DOHH2 (cell line): ENCODE data around the gene ARX.

Experiments
- H3F3A ChIP-seq: fragments of 200-600 bp; sonication (generic), shearing (Covaris generic); 2 replicates; pipeline ENCODE4 v1.6.0; 2016; ENCODE audit warnings: antibody characterized with exemption, mild to moderate bottlenecking; ENCODE audit not compliant: control insufficient read depth, insufficient read depth
- H3K27ac ChIP-seq: fragments of 200-600 bp; sonication (generic); 2 replicates; pipeline ENCODE4 v1.5.1; 2014; ENCODE audit warnings: low read depth, mild to moderate bottlenecking, low read length, moderate library complexity
- H3K27me3 ChIP-seq: fragments of 200-600 bp; sonication (generic); 2 replicates; pipeline ENCODE4 v1.6.1; 2014; ENCODE audit warnings: mild to moderate bottlenecking, low read length, mixed read lengths; ENCODE audit not compliant: control insufficient read depth
- H3K36me3 ChIP-seq: fragments of 200-600 bp; sonication (generic); 2 replicates; pipeline ENCODE4 v1.6.1; 2014; ENCODE audit warnings: mild to moderate bottlenecking, low read length, moderate library complexity, mixed read lengths; ENCODE audit not compliant: control insufficient read depth
- H3K4me1 ChIP-seq: fragments of 200-600 bp; sonication (generic); 2 replicates; pipeline ENCODE4 v1.6.1; 2014; ENCODE audit warnings: mild to moderate bottlenecking, low read length, mixed read lengths; ENCODE audit not compliant: control insufficient read depth
- H3K4me2 ChIP-seq: fragments of 200-600 bp; sonication (generic); 2 replicates; pipeline ENCODE4 v1.6.0; 2014; ENCODE audit warnings: mild to moderate bottlenecking, low read length, moderate library complexity
- H3K4me3 ChIP-seq: fragments of 200-600 bp; sonication (generic); 2 replicates; pipeline ENCODE4 v1.5.1; 2014; ENCODE audit warnings: mild to moderate bottlenecking, low read length, mixed read lengths
- H3K79me2 ChIP-seq: fragments of 200-600 bp; sonication (generic); 2 replicates; pipeline ENCODE4 v1.6.1; 2014; ENCODE audit warnings: mild to moderate bottlenecking, low read length, mixed read lengths; ENCODE audit not compliant: control insufficient read depth
- H3K9me2 ChIP-seq: fragments of 200-600 bp; sonication (generic); replicated peaks from 2 replicates; pipeline ENCODE4 v1.6.1; 2014; ENCODE audit warnings: mild to moderate bottlenecking, low read length, mixed read lengths; ENCODE audit not compliant: control insufficient read depth
- H3K9me3 ChIP-seq: fragments of 200-600 bp; sonication (generic); 2 replicates; pipeline ENCODE4 v1.6.1; 2014; ENCODE audit warnings: antibody characterized with exemption, low read length, mixed read lengths; ENCODE audit not compliant: control insufficient read depth, insufficient read depth
- H4K20me1 ChIP-seq: fragments of 200-600 bp; sonication (generic); 2 replicates; pipeline ENCODE4 v1.6.0; 2014; ENCODE audit warnings: low read depth, mild to moderate bottlenecking, antibody characterized with exemption, low read length, moderate library complexity; ENCODE audit not compliant: control insufficient read depth, insufficient read depth
- CTCF ChIP-seq: fragments of 200-600 bp; sonication (generic); IDR thresholded peaks from one replicate; pipeline ENCODE4 v1.5.1; 2014; ENCODE audit warnings: antibody characterized with exemption, mild to moderate bottlenecking, low read depth, low read length; ENCODE audit not compliant: poor library complexity, severe bottlenecking
- EZH2phosphoT487 ChIP-seq: fragments of 200-600 bp; sonication (generic); IDR thresholded peaks from 2 replicates; pipeline ENCODE4 v1.6.1; 2017; ENCODE audit warnings: borderline replicate concordance, mild to moderate bottlenecking, antibody characterized with exemption, low read length, moderate library complexity, mixed read lengths

The ARX gene

DNA sequence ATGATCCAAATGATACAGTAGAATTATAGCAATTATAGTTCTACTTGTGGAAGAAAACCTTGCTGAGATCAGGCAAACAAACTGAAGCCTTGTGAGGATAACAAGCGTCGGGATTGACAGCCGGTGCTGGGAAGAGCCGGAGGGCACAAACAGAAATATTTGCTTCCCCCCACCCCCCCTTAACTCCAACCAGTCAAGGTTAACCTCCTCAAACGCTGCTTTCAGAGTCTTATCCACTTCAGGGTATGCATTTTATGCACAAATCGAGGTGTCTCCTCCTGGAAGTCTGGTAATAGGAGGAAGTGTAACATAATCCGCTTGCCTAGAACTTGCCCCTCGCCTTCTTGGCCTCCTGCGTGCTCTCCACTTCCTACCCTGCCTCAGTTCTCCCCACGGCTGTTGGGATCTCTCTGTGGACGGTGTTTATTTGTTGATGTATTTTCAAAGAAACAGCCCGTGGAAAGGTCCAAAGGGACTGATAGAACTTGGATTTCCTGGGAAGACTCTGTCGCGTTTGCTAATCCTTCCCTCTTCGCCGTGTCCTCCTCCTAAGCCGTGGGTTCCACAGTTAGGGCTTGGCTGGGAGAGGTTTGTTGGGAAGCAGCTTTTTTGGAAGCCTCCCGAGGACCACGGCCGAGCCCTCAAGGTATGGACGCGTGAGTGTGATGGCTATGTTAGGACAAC is 4.1 kb upstream of the ARX start:
- no peaks in the 10 kb centered on the region for H4K20me1 ChIP-seq
- H3K4me3 ChIP-seq = no peak overlapping the region
- H3K27me3 ChIP-seq = peaks cover 32% of the 10 kb centered on the region
- no peak for TF ChIP-seq EZH2phosphoT487
- TF ChIP-seq CTCF = no peak
- H3F3A ChIP-seq = no peaks in the 10 kb centered on the region
- H3K4me2 ChIP-seq = no peak overlapping the region
- H3K36me3 ChIP-seq = no peaks in the 10 kb centered on the region
- no peaks in the 10 kb centered on the region for H3K9me3 ChIP-seq
- H3K79me2 ChIP-seq = no peaks in the 10 kb centered on the region
- H3K4me1 ChIP-seq = no peaks in the 10 kb centered on the region
- H3K27ac ChIP-seq = no peak overlapping the region
- no peaks in the 10 kb centered on the region for H3K9me2 ChIP-seq

DNA sequence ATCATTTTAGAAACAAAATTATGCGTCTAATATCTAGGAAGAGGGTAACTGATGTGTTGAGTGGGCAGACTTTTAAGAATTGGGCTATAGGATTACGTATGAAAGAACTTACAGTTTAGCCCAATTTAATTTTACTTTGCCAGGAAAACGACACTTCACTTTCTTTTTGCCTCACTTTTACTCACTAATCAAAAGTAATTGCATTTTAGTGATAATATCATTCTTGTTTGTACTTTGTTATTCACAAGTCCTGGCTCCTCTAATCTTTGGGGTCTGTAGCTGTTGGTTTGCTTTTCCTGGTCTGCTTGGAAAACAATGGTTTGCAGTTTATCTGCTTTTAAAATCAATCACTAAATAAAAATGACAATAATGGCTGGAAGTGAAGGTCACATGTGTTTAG is 2.9 kb upstream of the ARX start:
- Histone ChIP-seq H3K27ac (no peak overlapping the region), H3K36me3 (no peaks in the 10 kb centered on the region), H3K27me3 (peaks cover 34% of the 10 kb centered on the region), H3K79me2 (no peaks in the 10 kb centered on the region), H3F3A (no peaks in the 10 kb centered on the region), H3K4me3 (no peak overlapping the region), H4K20me1 (no peaks in the 10 kb centered on the region), H3K9me3 (no peaks in the 10 kb centered on the region), H3K9me2 (no peaks in the 10 kb centered on the region), H3K4me2 (no peak overlapping the region), H3K4me1 (no peaks in the 10 kb centered on the region)
- no peak for TF ChIP-seq EZH2phosphoT487
- TF ChIP-seq CTCF = no peak

- Histone ChIP-seq H3K79me2 (no peaks in the 10 kb centered on the region), H4K20me1 (no peaks in the 10 kb centered on the region), H3K4me1 (no peaks in the 10 kb centered on the region), H3K27me3 (peaks cover 36% of the 10 kb centered on the region), H3K4me2 (no peak overlapping the region), H3K9me2 (no peaks in the 10 kb centered on the region), H3K4me3 (no peak overlapping the region), H3F3A (no peaks in the 10 kb centered on the region), H3K27ac (no peak overlapping the region), H3K9me3 (no peaks in the 10 kb centered on the region), H3K36me3 (no peaks in the 10 kb centered on the region)
- TF ChIP-seq CTCF (no peak), EZH2phosphoT487 (no peak)
These were observed 2.0 kb upstream of the ARX start for GRCh38 chrX:25017667-25018247.
